ENCODE results near the gene CAMK1G. TPM values are rescaled to one million over a fixed set of nuclear protein-coding genes. Genes with fewer than 3 reads are reported as not detected.

Gene CAMK1G
- total RNA-seq, 1 experiment from 2014 or later: 0.45 TPM

GRCh38 chr1:209614906-209615305 lies 31.4 kb downstream of the CAMK1G start:
- Histone ChIP-seq H3K4me3 (ENCODE audit: insufficient read depth, low read depth, low read length) (no peak overlapping the region), H3K27me3 (ENCODE audit: control insufficient read depth, insufficient read depth, low read length) (no peaks in the 10 kb centered on the region; the same call in 1 of the 2 replicates), H3K36me3 (replicated peaks; ENCODE audit: control insufficient read depth, insufficient read depth, low read length) (no peaks in the 10 kb centered on the region)
- DNase-seq: no peak

GRCh38 chr1:209616366-209617046 lies 33.0 kb downstream of the CAMK1G start:
- Histone ChIP-seq H3K4me3 (ENCODE audit: insufficient read depth, low read depth, low read length) (no peak overlapping the region), H3K27me3 (ENCODE audit: control insufficient read depth, insufficient read depth, low read length) (no peaks in the 10 kb centered on the region; the same call in 1 of the 2 replicates), H3K36me3 (replicated peaks; ENCODE audit: control insufficient read depth, insufficient read depth, low read length) (no peaks in the 10 kb centered on the region)
- no peak for DNase-seq

- H3K27me3 ChIP-seq (ENCODE audit: control insufficient read depth, insufficient read depth, low read length): no peaks in the 10 kb centered on the region; the same call in 1 of the 2 replicates
Observed at GRCh38 chr1:209617047-209617673, 33.6 kb downstream of the CAMK1G start.

GRCh38 chr1:209617755-209618154 lies 34.2 kb downstream of the CAMK1G start:
- H3K27me3 ChIP-seq (ENCODE audit: control insufficient read depth, insufficient read depth, low read length): no peaks in the 10 kb centered on the region; the same call in 1 of the 2 replicates
- no peaks in the 10 kb centered on the region for H3K36me3 ChIP-seq (replicated peaks; ENCODE audit: control insufficient read depth, insufficient read depth, low read length)
- no peak overlapping the region for H3K4me3 ChIP-seq (ENCODE audit: insufficient read depth, low read depth, low read length)
- DNase-seq: no peak

More at GRCh38 chr1:209617047-209617673, 33.6 kb downstream of the CAMK1G start:
- DNase-seq: no peak
- Histone ChIP-seq H3K4me3 (ENCODE audit: insufficient read depth, low read depth, low read length) (no peak overlapping the region), H3K36me3 (replicated peaks; ENCODE audit: control insufficient read depth, insufficient read depth, low read length) (no peaks in the 10 kb centered on the region)

- no peaks in the 10 kb centered on the region; the same call in 1 of the 2 replicates for H3K27me3 ChIP-seq (ENCODE audit: control insufficient read depth, insufficient read depth, low read length)
- H3K36me3 ChIP-seq (replicated peaks; ENCODE audit: control insufficient read depth, insufficient read depth, low read length): no peaks in the 10 kb centered on the region
- H3K4me3 ChIP-seq (ENCODE audit: insufficient read depth, low read depth, low read length): no peak overlapping the region
- DNase-seq: no peak
Observed at GRCh38 chr1:209618291-209618690, 34.8 kb downstream of the CAMK1G start.

GRCh38 chr1:209618756-209619420 lies 35.4 kb downstream of the CAMK1G start:
- Histone ChIP-seq H3K36me3 (replicated peaks; ENCODE audit: control insufficient read depth, insufficient read depth, low read length) (no peaks in the 10 kb centered on the region), H3K27me3 (ENCODE audit: control insufficient read depth, insufficient read depth, low read length) (no peaks in the 10 kb centered on the region; the same call in 1 of the 2 replicates), H3K4me3 (ENCODE audit: insufficient read depth, low read depth, low read length) (no peak overlapping the region)
- DNase-seq: no peak

GRCh38 chr1:209619696-209620486 lies 36.4 kb downstream of the CAMK1G start:
- no peak for DNase-seq
- Histone ChIP-seq H3K36me3 (replicated peaks; ENCODE audit: control insufficient read depth, insufficient read depth, low read length) (no peaks in the 10 kb centered on the region), H3K4me3 (ENCODE audit: insufficient read depth, low read depth, low read length) (no peak overlapping the region), H3K27me3 (ENCODE audit: control insufficient read depth, insufficient read depth, low read length) (no peaks in the 10 kb centered on the region; the same call in 1 of the 2 replicates)

GRCh38 chr1:209620487-209620884 lies 37.0 kb downstream of the CAMK1G start:
- H3K4me3 ChIP-seq (ENCODE audit: insufficient read depth, low read depth, low read length): no peak overlapping the region
- no peaks in the 10 kb centered on the region for H3K36me3 ChIP-seq (replicated peaks; ENCODE audit: control insufficient read depth, insufficient read depth, low read length)
- DNase-seq: no peak
- H3K27me3 ChIP-seq (ENCODE audit: control insufficient read depth, insufficient read depth, low read length): no peaks in the 10 kb centered on the region; the same call in 1 of the 2 replicates

- H3K4me3 ChIP-seq (ENCODE audit: insufficient read depth, low read depth, low read length): no peak overlapping the region
- no peaks in the 10 kb centered on the region for H3K36me3 ChIP-seq (replicated peaks; ENCODE audit: control insufficient read depth, insufficient read depth, low read length)
- H3K27me3 ChIP-seq (ENCODE audit: control insufficient read depth, insufficient read depth, low read length): no peaks in the 10 kb centered on the region; the same call in 1 of the 2 replicates
- no peak for DNase-seq
Observed at GRCh38 chr1:209621286-209621685, 37.8 kb downstream of the CAMK1G start.

- Histone ChIP-seq H3K4me3 (ENCODE audit: insufficient read depth, low read depth, low read length) (no peak overlapping the region), H3K27me3 (ENCODE audit: control insufficient read depth, insufficient read depth, low read length) (no peaks in the 10 kb centered on the region; the same call in 1 of the 2 replicates), H3K36me3 (replicated peaks; ENCODE audit: control insufficient read depth, insufficient read depth, low read length) (no peaks in the 10 kb centered on the region)
- DNase-seq: no peak
Observed at GRCh38 chr1:209621741-209622655, 38.5 kb downstream of the CAMK1G start.

- Histone ChIP-seq H3K36me3 (replicated peaks; ENCODE audit: control insufficient read depth, insufficient read depth, low read length) (no peaks in the 10 kb centered on the region), H3K27me3 (ENCODE audit: control insufficient read depth, insufficient read depth, low read length) (no peaks in the 10 kb centered on the region; the same call in 1 of the 2 replicates), H3K4me3 (ENCODE audit: insufficient read depth, low read depth, low read length) (no peak overlapping the region)
- DNase-seq: no peak
Observed at GRCh38 chr1:209622841-209623829, 39.6 kb downstream of the CAMK1G start.

- Histone ChIP-seq H3K27me3 (ENCODE audit: control insufficient read depth, insufficient read depth, low read length) (no peaks in the 10 kb centered on the region; the same call in 1 of the 2 replicates), H3K36me3 (replicated peaks; ENCODE audit: control insufficient read depth, insufficient read depth, low read length) (no peaks in the 10 kb centered on the region), H3K4me3 (ENCODE audit: insufficient read depth, low read depth, low read length) (no peak overlapping the region)
- no peak for DNase-seq
Observed at GRCh38 chr1:209624558-209625549, 41.3 kb downstream of the CAMK1G start.

Measured in H7 (cell line).